HEK293 (cell line): ENCODE measurements around the gene PPP1R1A.

Experiments
- BCL11B ChIP-seq: fragments of 450-650 bp; formaldehyde crosslinking; IDR thresholded peaks from 2 replicates; pipeline ENCODE4 v1.5.1; 2016; ENCODE audit warnings: low read depth, missing biosample characterization, missing genetic modification characterization
- HOXA7 ChIP-seq: sonication (generic); formaldehyde crosslinking; IDR thresholded peaks from 2 replicates; pipeline ENCODE4 v1.8.1; 2022; ENCODE audit warnings: missing genetic modification reagents, borderline replicate concordance
- KLF1 ChIP-seq: fragments of 450-650 bp; formaldehyde crosslinking; IDR thresholded peaks from 2 replicates; pipeline ENCODE4 v1.5.1; 2016; ENCODE audit warnings: missing biosample characterization, missing genetic modification characterization
- MZF1 ChIP-seq: fragments of 450-650 bp; formaldehyde crosslinking; IDR thresholded peaks from 2 replicates; pipeline ENCODE4 v1.5.1; 2017; ENCODE audit warnings: missing biosample characterization, missing genetic modification characterization, borderline replicate concordance
- OVOL3 ChIP-seq: fragments of 450-650 bp; formaldehyde crosslinking; IDR thresholded peaks from 2 replicates; pipeline ENCODE4 v1.5.1; 2016; ENCODE audit warnings: missing biosample characterization, missing genetic modification characterization
- REPIN1 ChIP-seq: fragments of 450-650 bp; formaldehyde crosslinking; IDR thresholded peaks from 2 replicates; pipeline ENCODE4 v1.5.1; 2017; ENCODE audit warnings: missing biosample characterization, missing genetic modification characterization, low read depth
- SETDB1 ChIP-seq: IDR thresholded peaks from one replicate; pipeline ENCODE4 v1.6.1; 2017; ENCODE audit warnings: mild to moderate bottlenecking, low read length, moderate library complexity, mixed read lengths; ENCODE audit not compliant: insufficient read length
- ZBTB48 ChIP-seq: fragments of 450-650 bp; formaldehyde crosslinking; IDR thresholded peaks from 2 replicates; pipeline ENCODE4 v1.5.1; 2016; ENCODE audit warnings: missing biosample characterization, missing genetic modification characterization
- ZFP3 ChIP-seq: fragments of 450-650 bp; formaldehyde crosslinking; IDR thresholded peaks from 2 replicates; pipeline ENCODE4 v1.5.1; 2016; ENCODE audit warnings: low read depth, missing biosample characterization, missing genetic modification characterization
- ZFP41 ChIP-seq: fragments of 450-650 bp; formaldehyde crosslinking; IDR thresholded peaks from 2 replicates; pipeline ENCODE4 v1.5.1; 2016; ENCODE audit warnings: missing biosample characterization, missing genetic modification characterization, borderline replicate concordance
- ZNF121 ChIP-seq: fragments of 450-650 bp; formaldehyde crosslinking; IDR thresholded peaks from 2 replicates; pipeline ENCODE4 v1.5.1; 2016; ENCODE audit warnings: missing biosample characterization, missing genetic modification characterization
- ZNF138 ChIP-seq: fragments of 450-650 bp; formaldehyde crosslinking; IDR thresholded peaks from 2 replicates; pipeline ENCODE4 v1.5.1; 2016; ENCODE audit warnings: missing biosample characterization, missing genetic modification characterization, borderline replicate concordance
- ZNF23 ChIP-seq: fragments of 450-650 bp; formaldehyde crosslinking; IDR thresholded peaks from 2 replicates; pipeline ENCODE4 v1.5.1; 2016; ENCODE audit warnings: missing biosample characterization, missing genetic modification characterization, borderline replicate concordance
- ZNF350 ChIP-seq: fragments of 450-650 bp; formaldehyde crosslinking; IDR thresholded peaks from 2 replicates; pipeline ENCODE4 v1.5.0; 2017; ENCODE audit warnings: missing biosample characterization, mild to moderate bottlenecking, missing genetic modification characterization
- ZNF391 ChIP-seq: fragments of 450-650 bp; formaldehyde crosslinking; IDR thresholded peaks from 2 replicates; pipeline ENCODE4 v1.5.1; 2016; ENCODE audit warnings: low read depth, missing biosample characterization, missing genetic modification characterization, borderline replicate concordance
- ZNF514 ChIP-seq: fragments of 450-650 bp; formaldehyde crosslinking; IDR thresholded peaks from 2 replicates; pipeline ENCODE4 v1.5.1; 2016; ENCODE audit warnings: missing biosample characterization, missing genetic modification characterization
- ZNF544 ChIP-seq: fragments of 450-650 bp; formaldehyde crosslinking; IDR thresholded peaks from 2 replicates; pipeline ENCODE4 v1.5.0; 2017; ENCODE audit warnings: missing biosample characterization, missing genetic modification characterization
- ZNF561 ChIP-seq: fragments of 450-650 bp; IDR thresholded peaks from 2 replicates; pipeline ENCODE4 v1.5.1; 2018; ENCODE audit warnings: missing biosample characterization, missing genetic modification characterization, borderline replicate concordance
- ZNF785 ChIP-seq: fragments of 450-650 bp; formaldehyde crosslinking; IDR thresholded peaks from 2 replicates; pipeline ENCODE4 v1.5.1; 2016; ENCODE audit warnings: missing biosample characterization, missing genetic modification characterization
- ZNF830 ChIP-seq: fragments of 450-650 bp; IDR thresholded peaks from 2 replicates; pipeline ENCODE4 v1.5.0; 2018; ENCODE audit warnings: missing biosample characterization, missing genetic modification characterization, low read depth, mild to moderate bottlenecking, moderate library complexity
- ZNF837 ChIP-seq: fragments of 450-650 bp; formaldehyde crosslinking; IDR thresholded peaks from 2 replicates; pipeline ENCODE4 v1.5.1; 2016; ENCODE audit warnings: missing biosample characterization, missing genetic modification characterization
- ZSCAN23 ChIP-seq: fragments of 450-650 bp; formaldehyde crosslinking; IDR thresholded peaks from 2 replicates; pipeline ENCODE4 v1.5.1; 2016; ENCODE audit warnings: missing biosample characterization, missing genetic modification characterization
- TF ChIP-seq, protein P1 (sequence below): fragments of 450-650 bp; formaldehyde crosslinking; IDR thresholded peaks from 2 replicates; pipeline ENCODE4 v1.5.1; 2016; ENCODE audit warnings: missing biosample characterization, missing genetic modification characterization
- TF ChIP-seq, protein P2 (sequence below): fragments of 450-650 bp; formaldehyde crosslinking; IDR thresholded peaks from 2 replicates; pipeline ENCODE4 v1.5.1; 2016; ENCODE audit warnings: missing biosample characterization, missing genetic modification characterization
- TF ChIP-seq, protein P3 (sequence below): fragments of 450-650 bp; formaldehyde crosslinking; IDR thresholded peaks from 2 replicates; pipeline ENCODE4 v1.5.1; 2016; ENCODE audit warnings: missing biosample characterization, missing genetic modification characterization
- TF ChIP-seq, protein P4 (sequence below): fragments of 450-650 bp; formaldehyde crosslinking; IDR thresholded peaks from 2 replicates; pipeline ENCODE4 v1.5.1; 2016; ENCODE audit warnings: missing biosample characterization, missing genetic modification characterization
- TF ChIP-seq, protein P5 (sequence below): fragments of 450-650 bp; formaldehyde crosslinking; IDR thresholded peaks from 2 replicates; pipeline ENCODE4 v1.5.1; 2016; ENCODE audit warnings: missing biosample characterization, missing genetic modification characterization
- TF ChIP-seq, protein P6 (sequence below): fragments of 450-650 bp; formaldehyde crosslinking; IDR thresholded peaks from 2 replicates; pipeline ENCODE4 v1.5.1; 2016; ENCODE audit warnings: missing biosample characterization, missing genetic modification characterization

PPP1R1A gene

DNA sequence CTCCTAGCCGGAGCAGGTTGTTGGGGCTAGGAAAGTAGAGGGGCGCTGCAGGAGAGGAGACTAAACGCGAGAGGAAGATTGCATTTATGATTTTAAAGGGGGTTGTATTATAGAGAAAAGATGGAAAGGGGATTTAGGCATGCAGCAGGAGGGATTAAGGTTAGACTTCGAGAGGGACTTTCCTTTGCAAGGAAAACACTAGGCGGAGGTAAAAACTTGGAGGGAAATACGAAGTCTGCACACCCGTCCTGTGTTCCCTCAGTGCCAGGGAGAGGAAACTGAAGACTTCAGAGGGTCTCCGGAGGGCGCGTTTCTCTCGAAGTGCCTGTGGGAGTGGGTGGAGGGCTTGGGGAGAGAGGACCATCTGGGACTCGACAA lies 420 bp upstream of the PPP1R1A start (continued):
- TF ChIP-seq, protein P1, sequence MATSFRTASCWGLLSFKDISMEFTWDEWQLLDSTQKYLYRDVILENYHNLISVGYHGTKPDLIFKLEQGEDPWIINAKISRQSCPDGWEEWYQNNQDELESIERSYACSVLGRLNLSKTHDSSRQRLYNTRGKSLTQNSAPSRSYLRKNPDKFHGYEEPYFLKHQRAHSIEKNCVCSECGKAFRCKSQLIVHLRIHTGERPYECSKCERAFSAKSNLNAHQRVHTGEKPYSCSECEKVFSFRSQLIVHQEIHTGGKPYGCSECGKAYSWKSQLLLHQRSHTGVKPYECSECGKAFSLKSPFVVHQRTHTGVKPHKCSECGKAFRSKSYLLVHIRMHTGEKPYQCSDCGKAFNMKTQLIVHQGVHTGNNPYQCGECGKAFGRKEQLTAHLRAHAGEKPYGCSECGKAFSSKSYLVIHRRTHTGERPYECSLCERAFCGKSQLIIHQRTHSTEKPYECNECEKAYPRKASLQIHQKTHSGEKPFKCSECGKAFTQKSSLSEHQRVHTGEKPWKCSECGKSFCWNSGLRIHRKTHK (tag by site-specific recombination): no peak
- TF ChIP-seq, protein P2, sequence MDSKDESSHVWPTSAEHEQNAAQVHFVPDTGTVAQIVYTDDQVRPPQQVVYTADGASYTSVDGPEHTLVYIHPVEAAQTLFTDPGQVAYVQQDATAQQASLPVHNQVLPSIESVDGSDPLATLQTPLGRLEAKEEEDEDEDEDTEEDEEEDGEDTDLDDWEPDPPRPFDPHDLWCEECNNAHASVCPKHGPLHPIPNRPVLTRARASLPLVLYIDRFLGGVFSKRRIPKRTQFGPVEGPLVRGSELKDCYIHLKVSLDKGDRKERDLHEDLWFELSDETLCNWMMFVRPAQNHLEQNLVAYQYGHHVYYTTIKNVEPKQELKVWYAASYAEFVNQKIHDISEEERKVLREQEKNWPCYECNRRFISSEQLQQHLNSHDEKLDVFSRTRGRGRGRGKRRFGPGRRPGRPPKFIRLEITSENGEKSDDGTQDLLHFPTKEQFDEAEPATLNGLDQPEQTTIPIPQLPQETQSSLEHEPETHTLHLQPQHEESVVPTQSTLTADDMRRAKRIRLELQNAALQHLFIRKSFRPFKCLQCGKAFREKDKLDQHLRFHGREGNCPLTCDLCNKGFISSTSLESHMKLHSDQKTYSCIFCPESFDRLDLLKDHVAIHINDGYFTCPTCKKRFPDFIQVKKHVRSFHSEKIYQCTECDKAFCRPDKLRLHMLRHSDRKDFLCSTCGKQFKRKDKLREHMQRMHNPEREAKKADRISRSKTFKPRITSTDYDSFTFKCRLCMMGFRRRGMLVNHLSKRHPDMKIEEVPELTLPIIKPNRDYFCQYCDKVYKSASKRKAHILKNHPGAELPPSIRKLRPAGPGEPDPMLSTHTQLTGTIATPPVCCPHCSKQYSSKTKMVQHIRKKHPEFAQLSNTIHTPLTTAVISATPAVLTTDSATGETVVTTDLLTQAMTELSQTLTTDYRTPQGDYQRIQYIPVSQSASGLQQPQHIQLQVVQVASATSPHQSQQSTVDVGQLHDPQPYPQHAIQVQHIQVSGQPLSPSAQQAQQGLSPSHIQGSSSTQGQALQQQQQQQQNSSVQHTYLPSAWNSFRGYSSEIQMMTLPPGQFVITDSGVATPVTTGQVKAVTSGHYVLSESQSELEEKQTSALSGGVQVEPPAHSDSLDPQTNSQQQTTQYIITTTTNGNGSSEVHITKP (tag by site-specific recombination): peak; percentile 35; the same call in 1 of the 2 replicates
- no peak for TF ChIP-seq OVOL3
- no peak for TF ChIP-seq ZNF138 (tag by site-specific recombination)
- no peak for TF ChIP-seq ZNF121
- TF ChIP-seq, protein P3, sequence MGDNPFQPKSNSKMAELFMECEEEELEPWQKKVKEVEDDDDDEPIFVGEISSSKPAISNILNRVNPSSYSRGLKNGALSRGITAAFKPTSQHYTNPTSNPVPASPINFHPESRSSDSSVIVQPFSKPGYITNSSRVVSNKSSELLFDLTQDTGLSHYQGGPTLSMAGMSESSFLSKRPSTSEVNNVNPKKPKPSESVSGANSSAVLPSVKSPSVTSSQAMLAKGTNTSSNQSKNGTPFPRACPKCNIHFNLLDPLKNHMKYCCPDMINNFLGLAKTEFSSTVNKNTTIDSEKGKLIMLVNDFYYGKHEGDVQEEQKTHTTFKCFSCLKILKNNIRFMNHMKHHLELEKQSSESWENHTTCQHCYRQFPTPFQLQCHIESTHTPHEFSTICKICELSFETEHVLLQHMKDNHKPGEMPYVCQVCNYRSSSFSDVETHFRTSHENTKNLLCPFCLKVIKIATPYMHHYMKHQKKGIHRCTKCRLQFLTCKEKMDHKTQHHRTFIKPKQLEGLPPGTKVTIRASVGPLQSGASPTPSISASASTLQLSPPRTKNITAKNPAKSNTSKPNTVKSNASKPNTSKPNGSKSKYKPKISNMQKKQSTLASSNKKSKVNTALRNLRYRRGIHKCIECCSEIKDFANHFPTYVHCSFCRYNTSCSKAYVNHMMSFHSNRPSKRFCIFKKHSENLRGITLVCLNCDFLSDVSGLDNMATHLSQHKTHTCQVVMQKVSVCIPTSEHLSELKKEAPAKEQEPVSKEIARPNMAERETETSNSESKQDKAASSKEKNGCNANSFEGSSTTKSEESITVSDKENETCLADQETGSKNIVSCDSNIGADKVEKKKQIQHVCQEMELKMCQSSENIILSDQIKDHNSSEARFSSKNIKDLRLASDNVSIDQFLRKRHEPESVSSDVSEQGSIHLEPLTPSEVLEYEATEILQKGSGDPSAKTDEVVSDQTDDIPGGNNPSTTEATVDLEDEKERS (tag by site-specific recombination): no peak
- no peak for TF ChIP-seq ZNF350 (tag by site-specific recombination)
- no peak for TF ChIP-seq ZNF544 (tag by site-specific recombination)
- no peak for TF ChIP-seq ZFP41 (tag by site-specific recombination)
- TF ChIP-seq ZNF830 (tag by site-specific recombination): no peak
- TF ChIP-seq ZFP3: no peak
- TF ChIP-seq ZNF23 (tag by site-specific recombination): no peak
- TF ChIP-seq, protein P4, sequence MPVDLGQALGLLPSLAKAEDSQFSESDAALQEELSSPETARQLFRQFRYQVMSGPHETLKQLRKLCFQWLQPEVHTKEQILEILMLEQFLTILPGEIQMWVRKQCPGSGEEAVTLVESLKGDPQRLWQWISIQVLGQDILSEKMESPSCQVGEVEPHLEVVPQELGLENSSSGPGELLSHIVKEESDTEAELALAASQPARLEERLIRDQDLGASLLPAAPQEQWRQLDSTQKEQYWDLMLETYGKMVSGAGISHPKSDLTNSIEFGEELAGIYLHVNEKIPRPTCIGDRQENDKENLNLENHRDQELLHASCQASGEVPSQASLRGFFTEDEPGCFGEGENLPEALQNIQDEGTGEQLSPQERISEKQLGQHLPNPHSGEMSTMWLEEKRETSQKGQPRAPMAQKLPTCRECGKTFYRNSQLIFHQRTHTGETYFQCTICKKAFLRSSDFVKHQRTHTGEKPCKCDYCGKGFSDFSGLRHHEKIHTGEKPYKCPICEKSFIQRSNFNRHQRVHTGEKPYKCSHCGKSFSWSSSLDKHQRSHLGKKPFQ (tag by site-specific recombination): no peak
- no peak for TF ChIP-seq ZBTB48
- no peak for TF ChIP-seq SETDB1
- TF ChIP-seq ZSCAN23 (tag by site-specific recombination): no peak
- no peak for TF ChIP-seq ZNF561 (tag by site-specific recombination)
- TF ChIP-seq BCL11B (tag by site-specific recombination): no peak
- no peak for TF ChIP-seq ZNF514 (tag by site-specific recombination)
- TF ChIP-seq ZNF837: no peak
- TF ChIP-seq ZNF391: no peak
- TF ChIP-seq, protein P5, sequence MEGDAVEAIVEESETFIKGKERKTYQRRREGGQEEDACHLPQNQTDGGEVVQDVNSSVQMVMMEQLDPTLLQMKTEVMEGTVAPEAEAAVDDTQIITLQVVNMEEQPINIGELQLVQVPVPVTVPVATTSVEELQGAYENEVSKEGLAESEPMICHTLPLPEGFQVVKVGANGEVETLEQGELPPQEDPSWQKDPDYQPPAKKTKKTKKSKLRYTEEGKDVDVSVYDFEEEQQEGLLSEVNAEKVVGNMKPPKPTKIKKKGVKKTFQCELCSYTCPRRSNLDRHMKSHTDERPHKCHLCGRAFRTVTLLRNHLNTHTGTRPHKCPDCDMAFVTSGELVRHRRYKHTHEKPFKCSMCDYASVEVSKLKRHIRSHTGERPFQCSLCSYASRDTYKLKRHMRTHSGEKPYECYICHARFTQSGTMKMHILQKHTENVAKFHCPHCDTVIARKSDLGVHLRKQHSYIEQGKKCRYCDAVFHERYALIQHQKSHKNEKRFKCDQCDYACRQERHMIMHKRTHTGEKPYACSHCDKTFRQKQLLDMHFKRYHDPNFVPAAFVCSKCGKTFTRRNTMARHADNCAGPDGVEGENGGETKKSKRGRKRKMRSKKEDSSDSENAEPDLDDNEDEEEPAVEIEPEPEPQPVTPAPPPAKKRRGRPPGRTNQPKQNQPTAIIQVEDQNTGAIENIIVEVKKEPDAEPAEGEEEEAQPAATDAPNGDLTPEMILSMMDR (tag by site-specific recombination): 0 out of 2 replicates have a peak, but pooled peaks have one; percentile 8
- TF ChIP-seq MZF1 (tag by site-specific recombination): peak; percentile 93
- TF ChIP-seq, protein P6, sequence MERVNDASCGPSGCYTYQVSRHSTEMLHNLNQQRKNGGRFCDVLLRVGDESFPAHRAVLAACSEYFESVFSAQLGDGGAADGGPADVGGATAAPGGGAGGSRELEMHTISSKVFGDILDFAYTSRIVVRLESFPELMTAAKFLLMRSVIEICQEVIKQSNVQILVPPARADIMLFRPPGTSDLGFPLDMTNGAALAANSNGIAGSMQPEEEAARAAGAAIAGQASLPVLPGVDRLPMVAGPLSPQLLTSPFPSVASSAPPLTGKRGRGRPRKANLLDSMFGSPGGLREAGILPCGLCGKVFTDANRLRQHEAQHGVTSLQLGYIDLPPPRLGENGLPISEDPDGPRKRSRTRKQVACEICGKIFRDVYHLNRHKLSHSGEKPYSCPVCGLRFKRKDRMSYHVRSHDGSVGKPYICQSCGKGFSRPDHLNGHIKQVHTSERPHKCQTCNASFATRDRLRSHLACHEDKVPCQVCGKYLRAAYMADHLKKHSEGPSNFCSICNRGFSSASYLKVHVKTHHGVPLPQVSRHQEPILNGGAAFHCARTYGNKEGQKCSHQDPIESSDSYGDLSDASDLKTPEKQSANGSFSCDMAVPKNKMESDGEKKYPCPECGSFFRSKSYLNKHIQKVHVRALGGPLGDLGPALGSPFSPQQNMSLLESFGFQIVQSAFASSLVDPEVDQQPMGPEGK (tag by site-specific recombination): 0 out of 2 replicates have a peak, but pooled peaks have one; percentile 9
- no peak for TF ChIP-seq HOXA7 (CRISPR knock-in tag)
- TF ChIP-seq ZNF785 (tag by site-specific recombination): no peak
- TF ChIP-seq KLF1 (tag by site-specific recombination): no peak
- TF ChIP-seq REPIN1 (tag by site-specific recombination): no peak
